ENCODE measurements around the gene MED20.

DNA sequence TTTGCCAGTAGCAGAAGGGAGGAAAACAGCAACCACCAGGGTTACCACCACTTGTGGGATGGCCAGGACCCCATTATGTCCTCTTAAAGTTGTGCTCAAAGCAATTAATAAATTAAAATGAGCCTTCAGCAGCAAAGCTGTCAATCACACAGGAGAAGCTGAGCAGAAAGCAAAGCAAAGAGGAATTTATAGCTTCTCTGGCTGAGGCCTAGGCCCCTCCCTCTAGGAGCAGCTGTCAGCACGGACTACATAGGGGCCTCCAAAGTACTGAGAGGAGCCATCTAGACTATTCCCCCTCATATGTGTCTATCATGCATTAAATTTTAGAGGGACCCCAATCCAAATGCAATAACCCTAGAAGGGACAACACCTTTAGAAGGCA is 14.2 kb upstream of the MED20 start:
- no peak for TF ChIP-seq SP1 (IDR thresholded peaks at IDR 0.05)
- TF ChIP-seq HDGF (IDR thresholded peaks at IDR 0.05; ENCODE audit: borderline replicate concordance): no peak
- no peak for TF ChIP-seq FOXA1 (IDR thresholded peaks at IDR 0.05)
- no peak for TF ChIP-seq FOXM1 (IDR thresholded peaks at IDR 0.05; ENCODE audit: borderline replicate concordance)
- no peak for TF ChIP-seq CTBP1 (IDR thresholded peaks at IDR 0.05; ENCODE audit: borderline replicate concordance)
- TF ChIP-seq ELF4 (IDR thresholded peaks at IDR 0.05): no peak
- no peak for TF ChIP-seq BHLHE40 (IDR thresholded peaks at IDR 0.05; ENCODE audit: borderline replicate concordance)
